Transverse colon (tissue), 4 donors: Measurements from ENCODE around the gene TTLL5. TPM values are rescaled to one million over a fixed set of nuclear protein-coding genes. Genes with fewer than 3 reads are reported as not detected.

ENCODE experiments used
- DNase-seq: peaks from one replicate; pipeline ENCODE4 v3.0.0-alpha.2; 2019
- H3K27ac ChIP-seq, 4 donors: fragments of 200-600 bp; sonication (generic); 2 replicates each; pipeline ENCODE4 v1.5.1; 2016 to 2018; ENCODE audit warnings: inconsistent platforms in 4 of 4
- H3K27me3 ChIP-seq: fragments of 200-600 bp; sonication (generic); 2 replicates; pipeline ENCODE4 v1.5.1; 2017; ENCODE audit warnings: inconsistent platforms
- H3K36me3 ChIP-seq, 4 donors: fragments of 200-600 bp; sonication (generic); 2 replicates each; pipeline ENCODE4 v1.5.1; 2017 to 2019; ENCODE audit warnings: inconsistent platforms in 4 of 4
- H3K4me1 ChIP-seq, 4 donors: fragments of 200-600 bp; sonication (generic); 2 replicates each; pipeline ENCODE4 v1.5.1; 2017 to 2020; ENCODE audit warnings: inconsistent platforms in 4 of 4
- H3K4me3 ChIP-seq, 4 donors: fragments of 200-600 bp; sonication (generic); 1 replicate in 1 of 4; 2 replicates in 3 of 4; pipeline versions ENCODE4 v1.5.1 to v1.6.1; 2017 to 2019; ENCODE audit warnings: inconsistent platforms in 4 of 4
- H3K9me3 ChIP-seq, 2 donors: fragments of 200-600 bp; sonication (generic); 2 replicates each; pipeline ENCODE4 v1.5.1; 2017 to 2019; ENCODE audit warnings: inconsistent platforms in 2 of 2
- EP300 ChIP-seq: sonication (generic); formaldehyde crosslinking; IDR thresholded peaks from one replicate; pipeline ENCODE4 v1.6.1; 2017; ENCODE audit warnings: antibody characterized with exemption, low read depth
- POLR2A ChIP-seq: fragments of 450-650 bp; IDR thresholded peaks from one replicate; pipeline ENCODE4 v1.6.1; 2016; ENCODE audit warnings: antibody characterized with exemption, mild to moderate bottlenecking, moderate library complexity
- POLR2AphosphoS5 ChIP-seq, 3 donors: sonication (generic); formaldehyde crosslinking; IDR thresholded peaks; one replicate each; pipeline ENCODE4 v1.6.1; 2016; ENCODE audit warnings: antibody characterized with exemption in 3 of 3
- whole genome bisulfite sequencing, 2 donors: methylation state at CpG; one replicate each; pipeline ENCODE4 v1.1.5; 2018; ENCODE audit warnings: low coverage in 1 of 2; 5-methylcytosine and 5-hydroxymethylcytosine counted together
- in situ Hi-C, 4 donors: fragments of 200-750 bp; cut with MboI; loops; one replicate each; pipeline versions ENCODE4 v1.15.0 to v1.15.1; 2017; ENCODE audit warnings: low sequenced_read_pairs in 3 of 4, low pct_ligation_motif_present in 1 of 4, low pct_unique_long_range_greater_than_20kb in 1 of 4
- intact Hi-C: fragments of 100-400 bp; cut with DNase I; formaldehyde crosslinking; loops from one replicate; pipeline ENCODE4 v1.15.1; 2023; ENCODE audit warnings: low total_unique reads
- total RNA-seq, 4 donors: library from RNA; depleted of rRNA; stranded (reverse); fragments of >200 nt; gene quantifications; one replicate each; pipeline ENCODE4 v1.1.0, GENCODE V29; 2016
- TF ChIP-seq, protein P1 (sequence below), 5 experiments: fragments of 200-600 bp in 3 of 5; fragments of 450-650 bp in 2 of 5; sonication (generic) in 3 of 5; IDR thresholded peaks; 1 replicate in 2 of 5; 2 replicates in 3 of 5; pipeline ENCODE4 v1.5.1; 2016 to 2017; ENCODE audit warnings: antibody characterized with exemption in 5 of 5, inconsistent platforms in 3 of 5, mild to moderate bottlenecking in 2 of 5, moderate library complexity in 1 of 5

TTLL5 gene
- total RNA-seq, 4 donors from 2014 or later = 16.1 to 264 (median 40.8) TPM

DNA sequence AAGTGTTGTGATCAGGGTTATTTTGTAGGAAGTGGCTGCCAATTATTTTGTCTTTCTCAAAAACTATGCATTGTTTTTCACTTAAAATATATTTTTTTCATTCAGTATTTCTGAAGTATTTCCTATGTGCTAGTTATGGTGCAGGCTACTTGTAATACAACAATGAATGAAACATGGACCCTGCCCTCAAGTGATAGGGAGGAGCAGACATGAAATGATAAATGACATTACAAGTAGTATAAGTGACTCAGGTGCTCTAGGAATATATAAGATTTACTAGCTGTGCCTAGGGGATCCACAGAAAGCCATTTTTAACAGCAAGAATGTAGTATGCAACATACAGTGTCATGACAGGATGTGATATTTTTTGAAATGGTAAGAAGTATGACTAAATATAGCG lies 65.3 kb downstream of the TTLL5 start:
- Histone ChIP-seq H3K27me3 (no peaks in the 10 kb centered on the region), H3K4me3 (no peak overlapping the region), H3K36me3 (no peaks in the 10 kb centered on the region), H3K4me1 (peaks cover 0 to 8% (median 0%) of the 10 kb centered on the region in 4 donors), H3K9me3 (no peaks in the 10 kb centered on the region), H3K27ac (no peak overlapping the region)
- DNase-seq = no peak
- TF ChIP-seq POLR2AphosphoS5 (IDR thresholded peaks at IDR 0.05) (no peak), EP300 (no peak), POLR2A (no peak)
- TF ChIP-seq, protein P1, sequence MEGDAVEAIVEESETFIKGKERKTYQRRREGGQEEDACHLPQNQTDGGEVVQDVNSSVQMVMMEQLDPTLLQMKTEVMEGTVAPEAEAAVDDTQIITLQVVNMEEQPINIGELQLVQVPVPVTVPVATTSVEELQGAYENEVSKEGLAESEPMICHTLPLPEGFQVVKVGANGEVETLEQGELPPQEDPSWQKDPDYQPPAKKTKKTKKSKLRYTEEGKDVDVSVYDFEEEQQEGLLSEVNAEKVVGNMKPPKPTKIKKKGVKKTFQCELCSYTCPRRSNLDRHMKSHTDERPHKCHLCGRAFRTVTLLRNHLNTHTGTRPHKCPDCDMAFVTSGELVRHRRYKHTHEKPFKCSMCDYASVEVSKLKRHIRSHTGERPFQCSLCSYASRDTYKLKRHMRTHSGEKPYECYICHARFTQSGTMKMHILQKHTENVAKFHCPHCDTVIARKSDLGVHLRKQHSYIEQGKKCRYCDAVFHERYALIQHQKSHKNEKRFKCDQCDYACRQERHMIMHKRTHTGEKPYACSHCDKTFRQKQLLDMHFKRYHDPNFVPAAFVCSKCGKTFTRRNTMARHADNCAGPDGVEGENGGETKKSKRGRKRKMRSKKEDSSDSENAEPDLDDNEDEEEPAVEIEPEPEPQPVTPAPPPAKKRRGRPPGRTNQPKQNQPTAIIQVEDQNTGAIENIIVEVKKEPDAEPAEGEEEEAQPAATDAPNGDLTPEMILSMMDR (IDR thresholded peaks at IDR 0.05) = no peak
- intact Hi-C loops (no loop called here), in situ Hi-C loops (no loop called here)
- WGBS, 2 donors = 93 to 94% methylated on average over 1 of the region's 1 CpG

DNA sequence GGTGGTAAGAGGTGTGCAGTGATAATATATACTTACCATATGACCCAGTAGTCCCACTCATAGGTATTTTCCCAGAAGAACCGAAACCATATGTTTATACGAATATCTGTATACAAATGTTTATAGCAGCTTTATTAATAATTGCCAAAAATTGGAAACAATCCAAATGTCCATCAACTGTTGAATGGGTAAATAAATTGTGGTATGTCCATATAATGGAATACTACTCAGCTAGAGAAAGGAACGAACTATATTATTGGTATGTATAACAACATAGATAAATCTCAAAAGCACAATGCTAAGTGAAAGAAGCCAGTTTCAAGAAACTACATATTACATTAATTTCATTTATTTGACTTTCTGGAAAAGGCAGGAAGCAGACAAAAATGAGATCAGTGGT lies 66.1 kb downstream of the TTLL5 start:
- Histone ChIP-seq H3K27ac (no peak overlapping the region), H3K36me3 (no peaks in the 10 kb centered on the region), H3K4me3 (no peak overlapping the region), H3K9me3 (no peaks in the 10 kb centered on the region), H3K27me3 (no peaks in the 10 kb centered on the region), H3K4me1 (peaks cover 0 to 8% (median 0%) of the 10 kb centered on the region in 4 donors)
- in situ Hi-C loops = no loop called here
- intact Hi-C loops = no loop called here
- 94 to 98% methylated on average over 2 to 3 of the region's 3 CpGs for WGBS, 2 donors
- TF ChIP-seq POLR2AphosphoS5 (IDR thresholded peaks at IDR 0.05) (no peak), POLR2A (no peak), EP300 (no peak)
- TF ChIP-seq, protein P1 (IDR thresholded peaks at IDR 0.05) = no peak
- DNase-seq = no peak

DNA sequence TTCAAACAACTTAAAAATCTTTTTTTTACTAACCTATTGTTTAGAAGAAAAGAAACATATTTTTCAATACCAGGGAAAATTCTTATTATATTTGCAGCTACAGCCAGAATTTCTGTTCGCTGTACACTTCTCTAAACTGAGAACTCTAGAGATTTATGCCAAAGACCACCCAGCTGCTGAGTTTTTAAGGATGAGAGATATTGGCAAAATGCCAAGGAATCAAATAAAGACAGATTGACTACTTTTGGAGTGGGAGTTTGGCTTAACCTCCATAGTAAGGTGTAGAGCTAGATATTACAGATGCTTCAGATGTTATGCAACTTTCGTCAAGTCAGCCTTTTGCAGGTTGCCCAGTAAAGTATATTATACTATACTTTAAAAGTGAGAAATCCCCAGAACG lies 71.8 kb downstream of the TTLL5 start:
- no peaks in the 10 kb centered on the region for H3K27me3 ChIP-seq
- H3K4me1 ChIP-seq = peaks cover 0 to 5% (median 0%) of the 10 kb centered on the region in 4 donors
- intact Hi-C loops (no loop called here), in situ Hi-C loops (no loop called here)
- no peak overlapping the region for H3K27ac ChIP-seq
- DNase-seq = no peak
- no peaks in the 10 kb centered on the region for H3K9me3 ChIP-seq
- no peak for TF ChIP-seq EP300
- no peak for TF ChIP-seq POLR2A
- TF ChIP-seq, protein P1 (IDR thresholded peaks at IDR 0.05) = no peak
- TF ChIP-seq POLR2AphosphoS5 (IDR thresholded peaks at IDR 0.05) = no peak
- H3K4me3 ChIP-seq = no peak overlapping the region
- 90 to 94% methylated on average over 3 of the region's 3 CpGs for WGBS, 2 donors
- H3K36me3 ChIP-seq = peaks cover 0 to 4% (median 0%) of the 10 kb centered on the region in 4 donors

DNA sequence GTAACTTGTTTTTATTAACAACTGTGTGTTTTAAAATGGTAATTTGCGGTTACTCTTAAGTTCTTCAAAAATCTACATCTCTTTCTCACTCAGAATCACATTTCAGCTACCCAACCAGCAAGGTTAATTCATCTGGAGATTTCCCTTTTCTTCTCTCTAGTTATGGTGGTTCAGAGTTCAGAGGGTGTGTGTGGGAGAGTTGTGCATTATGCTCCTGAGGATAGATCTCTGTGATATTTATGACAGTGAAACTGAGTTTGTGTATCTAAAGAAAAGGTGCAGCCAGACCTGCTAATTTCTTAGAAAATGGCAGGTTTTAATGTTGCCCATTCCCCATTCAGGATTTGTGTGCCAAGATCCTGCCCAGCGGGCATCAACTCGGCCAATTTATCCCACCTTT lies 73.8 kb downstream of the TTLL5 start:
- no peaks in the 10 kb centered on the region for H3K9me3 ChIP-seq
- DNase-seq = no peak
- in situ Hi-C loops = no loop called here
- no peak overlapping the region for H3K27ac ChIP-seq
- H3K4me3 ChIP-seq = no peak overlapping the region
- intact Hi-C loops = no loop called here
- H3K36me3 ChIP-seq = peaks cover 0 to 8% (median 0%) of the 10 kb centered on the region in 4 donors
- 67 to 78% methylated on average over 3 of the region's 3 CpGs for WGBS, 2 donors
- H3K4me1 ChIP-seq = peaks cover 0 to 5% (median 0%) of the 10 kb centered on the region in 4 donors
- TF ChIP-seq POLR2AphosphoS5 (IDR thresholded peaks at IDR 0.05) = no peak
- TF ChIP-seq POLR2A = no peak
- TF ChIP-seq, protein P1 (IDR thresholded peaks at IDR 0.05) = no peak
- TF ChIP-seq EP300 = no peak
- no peaks in the 10 kb centered on the region for H3K27me3 ChIP-seq
